ENCODE results near the gene EVI5. TPM values are rescaled to one million over a fixed set of nuclear protein-coding genes. Genes with fewer than 3 reads are reported as not detected.

The EVI5 gene
- total RNA-seq, 1 donor from 2014 or later = 19.8 TPM

DNA sequence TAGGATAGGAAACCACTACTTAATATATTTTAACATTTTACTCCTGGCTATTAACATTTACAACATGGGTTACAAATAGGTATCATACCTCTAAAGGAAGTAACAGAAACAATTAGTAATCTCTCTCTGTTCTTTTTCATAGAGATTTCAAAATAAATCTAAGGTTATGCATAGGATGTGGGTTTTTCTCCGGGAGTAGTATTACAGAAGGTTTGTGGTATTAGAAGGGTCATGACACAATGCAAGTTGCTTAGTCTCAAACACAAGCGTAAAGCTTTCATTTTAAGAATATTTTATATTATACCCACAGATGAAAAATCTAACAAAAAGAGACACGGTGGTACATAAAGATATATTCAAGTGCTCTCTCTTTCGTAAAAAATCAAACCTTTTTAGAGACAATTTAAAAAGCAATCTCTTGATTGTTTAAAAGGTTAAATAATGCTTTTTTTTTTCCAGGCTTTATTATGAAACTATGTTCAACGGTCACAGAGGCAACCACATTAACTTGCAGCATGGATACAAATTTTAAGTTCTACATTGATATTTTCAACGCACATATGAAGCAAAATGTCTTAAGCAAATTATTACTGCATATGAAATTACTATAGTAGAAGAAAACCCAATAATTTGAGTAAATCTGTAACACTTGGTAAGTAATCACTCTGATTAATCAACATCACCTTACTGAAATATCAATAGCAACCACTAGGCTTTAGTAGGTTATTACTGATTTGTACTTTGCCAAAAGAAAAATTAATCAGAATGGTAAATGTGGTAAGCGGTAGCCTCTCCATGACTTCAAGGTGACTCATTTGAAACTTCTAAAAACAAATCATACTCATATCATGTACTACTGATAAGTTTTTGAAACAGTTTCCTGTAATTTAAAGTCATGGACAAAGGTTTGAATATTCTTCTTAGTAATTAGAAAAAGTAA, 200.8 kb downstream of the EVI5 start:
- no peak overlapping the region for H3K27ac ChIP-seq
- intact Hi-C loops (cut with DNase I) = no loop called here
- H3K9me3 ChIP-seq = no peaks in the 10 kb centered on the region
- H3K4me3 ChIP-seq = no peak overlapping the region
- no peak for DNase-seq (ENCODE audit: low spot score in 2 of 2)
- peaks cover 0 to 6% of the 10 kb centered on the region in 2 donors for H3K36me3 ChIP-seq
- no peaks in the 10 kb centered on the region for H3K27me3 ChIP-seq
- no peaks in the 10 kb centered on the region for H3K4me1 ChIP-seq
- TF ChIP-seq, protein P1, sequence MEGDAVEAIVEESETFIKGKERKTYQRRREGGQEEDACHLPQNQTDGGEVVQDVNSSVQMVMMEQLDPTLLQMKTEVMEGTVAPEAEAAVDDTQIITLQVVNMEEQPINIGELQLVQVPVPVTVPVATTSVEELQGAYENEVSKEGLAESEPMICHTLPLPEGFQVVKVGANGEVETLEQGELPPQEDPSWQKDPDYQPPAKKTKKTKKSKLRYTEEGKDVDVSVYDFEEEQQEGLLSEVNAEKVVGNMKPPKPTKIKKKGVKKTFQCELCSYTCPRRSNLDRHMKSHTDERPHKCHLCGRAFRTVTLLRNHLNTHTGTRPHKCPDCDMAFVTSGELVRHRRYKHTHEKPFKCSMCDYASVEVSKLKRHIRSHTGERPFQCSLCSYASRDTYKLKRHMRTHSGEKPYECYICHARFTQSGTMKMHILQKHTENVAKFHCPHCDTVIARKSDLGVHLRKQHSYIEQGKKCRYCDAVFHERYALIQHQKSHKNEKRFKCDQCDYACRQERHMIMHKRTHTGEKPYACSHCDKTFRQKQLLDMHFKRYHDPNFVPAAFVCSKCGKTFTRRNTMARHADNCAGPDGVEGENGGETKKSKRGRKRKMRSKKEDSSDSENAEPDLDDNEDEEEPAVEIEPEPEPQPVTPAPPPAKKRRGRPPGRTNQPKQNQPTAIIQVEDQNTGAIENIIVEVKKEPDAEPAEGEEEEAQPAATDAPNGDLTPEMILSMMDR (IDR thresholded peaks at IDR 0.05) = no peak

DNA sequence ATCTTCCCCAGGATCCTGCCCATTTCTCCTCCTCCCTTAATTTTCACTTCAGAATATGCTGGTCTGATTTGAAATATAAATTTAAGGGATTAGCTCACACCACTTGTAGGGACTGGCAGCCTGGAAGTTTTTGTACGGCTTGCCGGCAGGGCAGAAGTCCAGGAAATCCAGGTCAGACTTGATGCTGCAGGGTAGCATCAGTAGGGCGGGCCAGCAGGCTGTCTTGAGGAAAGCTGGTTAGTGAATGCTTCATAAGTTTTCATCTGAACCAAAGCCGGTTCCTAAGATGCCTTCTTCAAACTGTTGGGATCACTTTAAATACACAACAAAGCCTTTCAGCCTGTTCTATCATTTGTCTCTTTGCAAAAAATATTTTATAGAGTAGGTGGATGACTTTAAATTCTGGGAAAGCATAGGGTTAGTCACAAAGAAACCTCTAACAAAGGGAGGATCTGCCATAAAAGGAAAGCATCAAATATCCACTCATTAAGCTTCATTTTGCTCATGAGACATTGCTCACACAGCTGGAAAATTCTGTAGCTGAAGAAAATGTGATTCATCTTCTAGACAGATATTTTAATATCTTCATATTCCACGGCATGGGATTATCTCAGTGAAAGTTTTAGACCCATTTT, 207.5 kb downstream of the EVI5 start:
- H3K9me3 ChIP-seq = no peaks in the 10 kb centered on the region
- peaks cover 0 to 6% of the 10 kb centered on the region in 2 donors for H3K36me3 ChIP-seq
- intact Hi-C loops (cut with DNase I) = no loop called here
- no peaks in the 10 kb centered on the region for H3K27me3 ChIP-seq
- no peak overlapping the region for H3K4me3 ChIP-seq
- no peaks in the 10 kb centered on the region for H3K4me1 ChIP-seq
- TF ChIP-seq, protein P1 (IDR thresholded peaks at IDR 0.05) = no peak
- DNase-seq (ENCODE audit: low spot score in 2 of 2) = no peak
- no peak overlapping the region for H3K27ac ChIP-seq

DNA sequence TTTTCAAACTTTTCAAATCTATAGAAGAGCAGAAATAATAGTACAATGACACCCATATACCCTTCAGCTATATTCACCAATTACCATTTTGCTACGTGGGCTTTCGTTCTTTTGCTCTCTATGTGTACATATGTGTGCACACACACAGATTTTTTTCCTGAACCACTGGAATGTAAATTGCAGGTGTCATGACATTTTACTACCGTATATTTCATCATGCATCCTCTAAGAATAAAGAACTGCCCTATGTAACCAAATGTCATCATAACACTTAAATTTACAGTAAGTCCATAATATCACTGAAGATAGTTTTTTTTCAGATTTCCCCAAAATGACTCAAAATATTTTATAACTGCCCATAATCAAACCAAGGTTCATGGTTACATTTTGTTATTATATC, 209.8 kb downstream of the EVI5 start:
- DNase-seq (ENCODE audit: low spot score in 2 of 2) = no peak
- H3K9me3 ChIP-seq = no peaks in the 10 kb centered on the region
- H3K4me3 ChIP-seq = no peak overlapping the region
- H3K27ac ChIP-seq = no peak overlapping the region
- no peaks in the 10 kb centered on the region for H3K4me1 ChIP-seq
- no peaks in the 10 kb centered on the region for H3K36me3 ChIP-seq
- no peaks in the 10 kb centered on the region for H3K27me3 ChIP-seq
- intact Hi-C loops (cut with DNase I) = no loop called here
- TF ChIP-seq, protein P1 (IDR thresholded peaks at IDR 0.05) = no peak

DNA sequence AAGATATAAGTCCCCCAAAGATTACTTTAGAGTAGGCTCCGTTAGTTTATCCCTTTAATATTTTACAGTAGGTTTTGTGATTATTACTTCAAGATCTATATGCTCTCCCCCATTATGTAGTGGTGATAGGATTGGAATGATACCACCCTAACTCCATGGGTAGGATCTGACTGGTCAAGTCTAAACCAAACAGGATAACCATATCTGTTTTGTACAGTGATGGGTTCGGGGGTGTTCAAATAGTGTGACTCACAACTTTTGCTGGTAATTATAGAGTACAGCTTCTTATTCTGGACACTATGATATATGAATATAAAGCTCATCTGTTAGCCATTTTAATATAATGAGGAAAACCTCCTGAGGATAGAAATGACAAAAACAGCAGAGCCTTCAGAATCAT, 212.4 kb downstream of the EVI5 start:
- Histone ChIP-seq H3K4me3 (no peak overlapping the region), H3K4me1 (no peaks in the 10 kb centered on the region), H3K27ac (no peak overlapping the region), H3K9me3 (no peaks in the 10 kb centered on the region), H3K27me3 (no peaks in the 10 kb centered on the region), H3K36me3 (no peaks in the 10 kb centered on the region)
- DNase-seq (ENCODE audit: low spot score in 2 of 2) = no peak
- intact Hi-C loops (cut with DNase I) = no loop called here
- TF ChIP-seq, protein P1 (IDR thresholded peaks at IDR 0.05) = no peak

DNA sequence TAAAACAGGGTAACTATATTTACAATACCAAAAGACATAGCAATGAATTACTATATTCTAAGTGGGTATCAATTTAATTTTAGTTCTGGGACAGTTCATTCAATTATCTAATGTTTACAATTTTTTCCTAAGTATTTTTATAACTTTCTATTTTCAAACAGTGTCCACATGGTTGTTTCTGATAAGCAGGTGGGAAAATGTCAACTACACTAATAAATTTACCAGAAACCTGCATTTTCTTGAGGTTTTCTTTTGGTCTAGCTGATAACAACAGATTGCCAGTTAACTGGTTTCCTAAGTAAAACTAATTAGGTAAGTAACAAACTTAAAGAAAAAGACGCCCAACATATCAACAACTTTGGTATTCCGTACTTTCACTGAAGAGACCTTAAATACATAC, 213.3 kb downstream of the EVI5 start:
- intact Hi-C loops (cut with DNase I) = no loop called here
- no peaks in the 10 kb centered on the region for H3K36me3 ChIP-seq
- H3K4me3 ChIP-seq = no peak overlapping the region
- no peak for DNase-seq (ENCODE audit: low spot score in 2 of 2)
- no peak overlapping the region for H3K27ac ChIP-seq
- H3K4me1 ChIP-seq = no peaks in the 10 kb centered on the region
- H3K27me3 ChIP-seq = no peaks in the 10 kb centered on the region
- TF ChIP-seq, protein P1 (IDR thresholded peaks at IDR 0.05) = no peak
- no peaks in the 10 kb centered on the region for H3K9me3 ChIP-seq
